ENCODE results near the gene AFP. TPM values are rescaled to one million over a fixed set of nuclear protein-coding genes. Genes with fewer than 3 reads are reported as not detected.

Gene AFP
- total and polyA plus RNA-seq, 10 of the 15 experiments (the other 5 are each of a cell fraction or from before 2014, with no cell fraction given) = 0.72 TPM; not detected in 9

DNA sequence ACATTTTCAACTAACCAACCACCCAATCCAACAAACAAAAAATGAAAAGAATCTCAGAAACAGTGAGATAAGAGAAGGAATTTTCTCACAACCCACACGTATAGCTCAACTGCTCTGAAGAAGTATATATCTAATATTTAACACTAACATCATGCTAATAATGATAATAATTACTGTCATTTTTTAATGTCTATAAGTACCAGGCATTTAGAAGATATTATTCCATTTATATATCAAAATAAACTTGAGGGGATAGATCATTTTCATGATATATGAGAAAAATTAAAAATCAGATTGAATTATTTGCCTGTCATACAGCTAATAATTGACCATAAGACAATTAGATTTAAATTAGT is 4.2 kb upstream of the AFP start:
- no peaks in the 10 kb centered on the region for H3K36me3 ChIP-seq (ENCODE audit: control insufficient read depth in 2 of 2, insufficient read depth in 2 of 2, low read length in 1 of 2)
- no peaks in the 10 kb centered on the region for H3K4me1 ChIP-seq (ENCODE audit: control insufficient read depth, insufficient read depth, low read length)
- CTCF ChIA-PET = interaction anchor here (1.0 to 1.6 kb wide), 2 partner anchors 91 to 116 kb away, joined by 3 to 5 read pairs; no protein-coding TSS in a partner anchor
- no peak overlapping the region for H3K27ac ChIP-seq (ENCODE audit: control insufficient read depth, insufficient read depth)
- RAD21 ChIA-PET (ENCODE audit: unreplicated experiment) = interaction anchor here (1.5 kb wide), 1 partner anchor 91 kb away, joined by 4 read pairs; no protein-coding TSS in a partner anchor
- no peaks in the 10 kb centered on the region for H4K20me1 ChIP-seq (ENCODE audit: control insufficient read depth, insufficient read depth)
- H3K9me3 ChIP-seq (replicated peaks; ENCODE audit: control insufficient read depth, insufficient read depth, low read length) = no peaks in the 10 kb centered on the region
- no peak for ATAC-seq
- intact Hi-C loops (cut with micrococcal nuclease; ENCODE audit: unreplicated experiment) = no loop called here
- H3K27me3 ChIP-seq (replicated peaks in 1 of 2; ENCODE audit: control insufficient read depth in 2 of 2, insufficient read depth in 2 of 2, low read length in 1 of 2) = no peaks in the 10 kb centered on the region
- H3K4me3 ChIP-seq = no peak overlapping the region
- no peak overlapping the region for H3K4me2 ChIP-seq (ENCODE audit: control insufficient read depth, insufficient read depth)
- 10% methylated on average over 1 of the region's 1 CpG for whole genome bisulfite sequencing (ENCODE audit: insufficient coverage, insufficient replicate concordance, low lambda C conversion rate, missing lambda C conversion rate)
- POLR2A ChIA-PET = no interaction called here
- no peak for TF ChIP-seq GABPA (IDR thresholded peaks at IDR 0.05; ENCODE audit: low read depth)
- TF ChIP-seq ZNF622 (IDR thresholded peaks at IDR 0.05) = no peak
- TF ChIP-seq RUNX3 (IDR thresholded peaks at IDR 0.05; ENCODE audit: low read length) = no peak
- TF ChIP-seq E2F8 (IDR thresholded peaks at IDR 0.05; ENCODE audit: low read depth, partially characterized antibody) = no peak
- no peak for FAIRE-seq
- no TSS peak for BruUV-seq (replicated peaks)
- H3K9ac ChIP-seq (ENCODE audit: control insufficient read depth, insufficient read depth, low read length) = no peak overlapping the region
- no peak for DNase-seq (ENCODE audit: low read depth, low spot score)
- in situ Hi-C loops (cut with MboI) = no loop called here
- H3K79me2 ChIP-seq (ENCODE audit: control insufficient read depth, insufficient read depth, low read length) = no peaks in the 10 kb centered on the region
- no peak overlapping the region for H2AFZ ChIP-seq (ENCODE audit: control insufficient read depth, low read depth, low read length)
- SMC1A ChIA-PET (ENCODE audit: uncharacterized antibody, unreplicated experiment) = interaction anchor here (0.9 to 2.1 kb wide), 3 partner anchors 9 to 19 kb away, joined by 3 to 9 read pairs (median 4); no protein-coding TSS in a partner anchor
